HL-60 (cell line): ENCODE results near the gene FAM83G.

Source experiments
- CTCF ChIP-seq: IDR thresholded peaks from one replicate; pipeline ENCODE4 v1.5.1; 2011; ENCODE audit warnings: low read length, control low read depth, inconsistent platforms; ENCODE audit not compliant: insufficient read depth
- GABPA ChIP-seq: IDR thresholded peaks from 2 replicates; pipeline ENCODE4 v1.6.1; 2012; ENCODE audit warnings: low read depth
- POLR2AphosphoS5 ChIP-seq: IDR thresholded peaks from 2 replicates; pipeline ENCODE4 v1.6.1; 2012; ENCODE audit warnings: low read depth
- TF ChIP-seq, protein P1 (sequence below): IDR thresholded peaks from 2 replicates; pipeline ENCODE4 v1.6.1; 2012; ENCODE audit warnings: low read depth; ENCODE audit not compliant: insufficient replicate concordance

GRCh38 chr17:18997650-18998196, 6.8 kb downstream of the FAM83G start:
- TF ChIP-seq CTCF (no peak), GABPA (no peak), POLR2AphosphoS5 (no peak)
- TF ChIP-seq, protein P1, sequence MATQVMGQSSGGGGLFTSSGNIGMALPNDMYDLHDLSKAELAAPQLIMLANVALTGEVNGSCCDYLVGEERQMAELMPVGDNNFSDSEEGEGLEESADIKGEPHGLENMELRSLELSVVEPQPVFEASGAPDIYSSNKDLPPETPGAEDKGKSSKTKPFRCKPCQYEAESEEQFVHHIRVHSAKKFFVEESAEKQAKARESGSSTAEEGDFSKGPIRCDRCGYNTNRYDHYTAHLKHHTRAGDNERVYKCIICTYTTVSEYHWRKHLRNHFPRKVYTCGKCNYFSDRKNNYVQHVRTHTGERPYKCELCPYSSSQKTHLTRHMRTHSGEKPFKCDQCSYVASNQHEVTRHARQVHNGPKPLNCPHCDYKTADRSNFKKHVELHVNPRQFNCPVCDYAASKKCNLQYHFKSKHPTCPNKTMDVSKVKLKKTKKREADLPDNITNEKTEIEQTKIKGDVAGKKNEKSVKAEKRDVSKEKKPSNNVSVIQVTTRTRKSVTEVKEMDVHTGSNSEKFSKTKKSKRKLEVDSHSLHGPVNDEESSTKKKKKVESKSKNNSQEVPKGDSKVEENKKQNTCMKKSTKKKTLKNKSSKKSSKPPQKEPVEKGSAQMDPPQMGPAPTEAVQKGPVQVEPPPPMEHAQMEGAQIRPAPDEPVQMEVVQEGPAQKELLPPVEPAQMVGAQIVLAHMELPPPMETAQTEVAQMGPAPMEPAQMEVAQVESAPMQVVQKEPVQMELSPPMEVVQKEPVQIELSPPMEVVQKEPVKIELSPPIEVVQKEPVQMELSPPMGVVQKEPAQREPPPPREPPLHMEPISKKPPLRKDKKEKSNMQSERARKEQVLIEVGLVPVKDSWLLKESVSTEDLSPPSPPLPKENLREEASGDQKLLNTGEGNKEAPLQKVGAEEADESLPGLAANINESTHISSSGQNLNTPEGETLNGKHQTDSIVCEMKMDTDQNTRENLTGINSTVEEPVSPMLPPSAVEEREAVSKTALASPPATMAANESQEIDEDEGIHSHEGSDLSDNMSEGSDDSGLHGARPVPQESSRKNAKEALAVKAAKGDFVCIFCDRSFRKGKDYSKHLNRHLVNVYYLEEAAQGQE: no peak
